ENCODE measurements around the gene KLHL36.
"Not testable (repeated sequence)": the region's sequence is repeated elsewhere in the genome, so short reads cannot be mapped to it uniquely, and the experiment has no call there.

Gene KLHL36

DNA sequence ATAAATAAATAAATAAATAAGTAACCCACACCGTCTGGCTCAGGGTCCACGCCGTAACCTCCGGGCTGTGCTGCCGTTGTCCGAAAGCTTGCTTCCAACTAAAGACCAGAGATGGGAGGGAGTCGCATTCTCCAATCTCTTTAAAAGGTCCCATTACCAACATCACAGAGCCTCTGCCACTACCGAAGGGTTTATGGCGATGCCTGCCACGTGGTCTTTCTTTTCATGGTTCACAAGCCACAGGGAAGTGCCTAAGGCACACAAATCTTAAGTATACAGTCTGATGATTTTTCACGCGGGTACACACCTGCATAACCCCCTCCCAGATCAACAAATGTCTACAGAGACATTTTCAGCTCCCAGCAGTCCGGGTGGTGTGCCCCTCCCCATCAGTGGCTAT lies 31.8 kb upstream of the KLHL36 start:
- DNase-seq: no peak

DNA sequence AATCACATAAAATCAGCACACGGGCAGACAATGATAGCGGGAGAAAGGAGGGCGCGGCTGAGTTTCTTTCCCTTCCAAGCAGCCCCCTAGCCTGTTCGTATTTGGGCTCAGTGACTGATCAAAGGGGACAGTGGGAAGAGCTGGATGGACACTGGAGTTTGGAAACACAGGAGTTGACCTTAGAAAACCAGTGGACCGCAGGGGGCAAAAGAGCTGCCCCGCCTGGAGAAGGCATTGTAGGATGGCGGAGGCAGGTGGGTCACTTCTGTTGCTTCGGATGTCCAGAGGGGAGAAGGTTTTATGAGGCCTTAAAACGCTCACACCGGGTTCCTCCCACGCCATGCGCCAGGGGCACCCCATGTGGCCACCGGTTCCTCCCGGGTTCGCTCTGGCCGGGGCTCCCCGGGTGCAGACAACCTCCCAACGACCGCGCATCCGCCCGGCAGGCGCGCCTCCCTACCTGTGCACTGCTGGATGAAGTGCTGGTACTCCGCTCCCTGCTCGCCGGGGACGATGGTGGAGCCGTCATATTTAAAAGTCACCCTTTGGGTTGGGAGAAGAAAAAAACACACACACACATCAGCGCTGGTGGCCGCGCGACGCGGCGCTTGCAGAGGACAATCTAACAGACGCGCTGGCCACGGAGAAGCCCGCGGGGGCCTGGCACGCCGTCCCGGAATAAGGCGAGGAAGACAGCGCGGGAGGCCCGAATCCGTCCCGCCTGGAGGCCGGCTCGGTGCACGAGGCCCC lies 31.1 kb upstream of the KLHL36 start:
- peak; percentile 16 to 43 (median 32) for DNase-seq

DNA sequence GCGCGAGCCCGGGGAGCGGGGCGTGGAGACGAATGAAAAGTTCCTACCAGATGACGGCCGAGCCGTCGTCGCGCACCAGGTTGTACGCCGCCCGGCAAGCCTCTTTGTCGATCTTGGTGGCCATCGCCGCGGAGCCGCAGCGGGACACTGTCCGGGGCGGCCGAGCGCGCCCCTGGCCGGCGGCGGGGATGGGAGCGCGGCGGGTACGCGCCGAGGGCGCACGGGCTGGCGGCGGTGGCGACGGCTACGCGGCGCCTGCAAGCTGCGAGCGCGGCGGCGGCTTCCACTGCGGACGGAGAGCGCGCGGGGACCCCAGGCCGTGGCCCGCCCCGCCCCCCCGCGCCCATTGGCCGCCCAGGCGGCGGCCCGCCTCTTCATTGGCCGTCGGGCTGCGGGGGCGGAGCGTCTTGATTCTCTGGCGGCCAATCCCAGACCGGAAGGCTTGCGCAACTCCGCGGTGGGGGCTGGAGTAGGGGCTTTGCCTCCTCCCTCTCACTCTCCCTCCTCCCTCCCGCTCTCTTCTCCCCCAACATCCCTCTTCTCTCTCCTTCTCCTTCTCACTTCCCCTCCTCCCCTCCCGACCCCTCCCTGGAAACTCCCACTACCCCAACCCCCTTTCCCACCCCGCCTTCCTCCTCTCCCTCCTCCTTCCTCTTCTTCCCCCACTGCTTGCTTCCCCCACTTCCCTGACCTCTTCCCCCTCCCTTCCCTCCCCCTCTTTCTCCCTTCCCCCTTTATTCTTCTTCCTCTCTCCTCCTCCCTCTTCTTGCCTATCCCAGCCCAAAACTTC lies 30.3 kb upstream of the KLHL36 start, which contains the start of gene COTL1:
Gene COTL1 (minus strand): TSS at position 288 of the 790 bp plus-strand sequence. CDS start 164 bp downstream, at position 124.
- DNase-seq: peak; percentile 78 to 94 (median 82)

DNA sequence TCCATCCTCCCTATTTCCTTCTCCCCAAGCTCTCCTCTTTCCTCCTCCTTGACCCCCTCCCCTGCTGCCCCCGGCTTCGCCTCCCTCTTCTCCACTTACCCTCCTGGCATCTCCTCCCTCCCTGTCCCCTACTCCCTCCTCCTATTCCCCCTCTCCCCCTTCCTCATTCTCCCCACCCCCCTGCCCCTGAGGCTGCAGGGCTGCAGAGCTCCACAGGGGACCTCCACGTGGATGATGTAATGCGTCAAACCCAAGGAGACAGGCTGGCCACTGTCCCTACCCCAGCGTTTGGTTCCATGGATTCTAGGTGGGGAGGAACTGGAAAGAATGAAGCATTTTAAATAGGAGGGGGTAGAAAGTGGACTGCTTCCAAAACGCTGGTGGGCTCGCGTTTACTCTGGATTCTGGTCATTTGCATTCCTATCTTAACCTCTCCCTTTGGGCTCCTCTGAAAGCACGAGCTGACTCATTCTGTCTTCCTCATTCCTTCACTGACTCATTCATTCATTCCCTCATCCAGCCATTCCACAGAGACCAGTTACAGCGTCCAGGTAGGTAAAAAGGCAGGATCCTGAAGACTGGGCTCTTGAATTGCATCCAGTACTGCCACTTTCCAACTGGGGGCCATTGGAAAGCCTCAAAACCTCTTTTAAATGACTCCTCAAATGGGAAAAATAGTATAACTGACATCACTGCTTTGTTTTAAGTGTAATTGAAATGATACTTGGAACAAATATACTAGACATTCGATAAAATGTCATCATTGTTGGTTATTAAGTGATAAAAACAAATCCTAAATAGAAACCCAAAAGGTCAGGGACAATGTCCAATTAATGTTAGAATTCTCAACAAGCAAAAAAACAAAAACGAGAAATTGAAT lies 29.5 kb upstream of the KLHL36 start:
- DNase-seq: no peak

DNA sequence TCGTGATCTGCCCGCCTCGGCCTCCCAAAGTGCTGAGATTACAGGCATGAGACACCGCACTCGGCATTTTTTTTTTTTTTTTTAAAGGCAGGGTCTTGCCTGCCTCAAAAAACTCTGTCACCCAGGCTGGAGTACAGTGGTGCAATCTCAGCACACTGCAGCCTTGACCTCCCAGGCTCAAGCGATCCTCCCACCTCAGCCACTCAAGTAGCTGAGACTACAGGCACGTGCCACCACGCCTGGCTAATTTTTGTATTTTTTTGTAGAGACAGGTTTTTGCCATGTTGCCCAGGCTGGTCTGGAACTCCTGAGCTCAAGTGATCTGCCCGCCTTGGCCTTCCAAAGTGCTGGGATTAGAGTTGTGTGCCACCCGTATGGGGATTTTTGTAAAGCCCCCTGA lies 27.4 kb upstream of the KLHL36 start:
- DNase-seq: not testable (repeated sequence)

DNA sequence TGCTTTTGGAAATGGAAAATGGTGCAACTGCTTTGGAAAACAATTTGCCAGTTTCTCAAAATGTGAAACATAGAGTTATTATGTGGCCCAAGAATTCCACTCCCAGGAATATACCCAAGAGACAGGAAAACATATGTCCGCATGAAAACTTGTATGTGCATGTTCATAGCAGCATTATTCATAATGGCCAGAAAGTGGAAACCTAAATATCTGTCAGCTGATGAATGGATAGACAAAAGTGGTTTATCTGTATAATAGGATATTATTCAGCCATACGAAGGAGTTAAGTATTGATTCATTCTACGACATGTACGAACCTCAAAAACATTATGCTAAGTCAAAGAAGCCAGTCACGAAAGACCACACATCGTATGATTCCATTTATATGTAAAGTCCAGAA lies 22.8 kb upstream of the KLHL36 start:
- no peak for DNase-seq

DNA sequence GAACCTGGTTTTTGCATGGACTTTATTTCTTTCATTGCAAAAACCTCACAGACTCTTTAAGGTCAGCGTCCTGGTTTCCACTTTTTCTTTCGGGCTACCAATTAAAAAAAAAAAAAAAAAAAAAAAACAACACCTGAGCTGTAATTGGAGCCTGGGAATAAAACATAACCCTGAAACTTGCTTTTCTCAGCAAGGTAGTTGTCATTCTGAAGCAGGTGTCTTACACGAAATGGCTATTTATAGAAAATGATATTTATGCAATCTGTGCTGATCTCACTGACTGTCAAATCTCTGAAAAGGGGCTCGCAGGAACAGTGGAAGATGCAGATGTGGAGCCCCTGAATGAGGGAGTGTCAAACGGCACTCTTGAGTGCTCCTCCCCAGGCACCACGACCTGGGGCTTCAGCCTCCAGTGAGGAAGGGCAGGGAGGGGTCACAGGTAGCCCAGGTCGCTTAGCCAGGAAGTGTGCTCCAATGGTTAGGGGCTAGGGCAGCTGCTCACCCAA lies 20.0 kb upstream of the KLHL36 start:
- no peak for DNase-seq

DNA sequence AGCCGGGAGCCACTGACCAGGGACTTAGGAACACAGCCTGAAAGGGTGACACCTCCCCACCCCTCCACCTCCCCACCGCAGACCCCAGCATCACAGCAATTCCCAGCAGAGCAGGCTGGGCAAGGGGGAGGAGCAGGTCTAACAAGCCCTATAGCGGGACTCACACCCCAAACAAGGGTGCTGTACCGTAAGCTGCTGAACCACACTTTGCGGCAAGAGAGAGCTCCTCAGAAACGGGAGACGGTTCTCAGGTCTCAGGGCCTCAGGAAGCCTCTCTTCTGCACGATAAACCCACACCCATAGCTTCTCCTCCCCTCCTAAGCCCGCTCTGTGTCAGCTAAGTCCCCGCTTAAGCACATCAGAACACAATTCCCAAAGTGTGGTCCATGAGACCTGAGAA lies 18.7 kb upstream of the KLHL36 start:
- no peak for DNase-seq

DNA sequence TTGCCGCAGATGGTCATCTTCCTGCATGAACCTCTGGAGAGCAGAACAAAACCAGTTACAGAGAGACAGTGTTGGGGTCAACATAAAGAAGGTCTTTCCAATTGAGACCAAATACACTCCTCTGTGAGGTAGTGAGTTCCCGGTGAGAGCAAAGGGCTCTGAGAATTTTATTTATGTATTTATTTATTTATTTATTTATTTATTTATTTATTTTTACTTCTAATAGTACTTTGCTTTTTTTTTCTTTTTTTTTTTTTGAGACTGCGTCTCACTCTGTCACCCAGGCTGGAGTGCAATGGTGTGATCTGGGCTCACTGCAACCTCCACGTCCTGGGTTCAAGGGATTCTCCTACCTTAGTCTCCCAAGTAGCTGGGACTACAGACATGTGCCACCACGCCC lies 18.3 kb upstream of the KLHL36 start:
- DNase-seq: no peak

DNA sequence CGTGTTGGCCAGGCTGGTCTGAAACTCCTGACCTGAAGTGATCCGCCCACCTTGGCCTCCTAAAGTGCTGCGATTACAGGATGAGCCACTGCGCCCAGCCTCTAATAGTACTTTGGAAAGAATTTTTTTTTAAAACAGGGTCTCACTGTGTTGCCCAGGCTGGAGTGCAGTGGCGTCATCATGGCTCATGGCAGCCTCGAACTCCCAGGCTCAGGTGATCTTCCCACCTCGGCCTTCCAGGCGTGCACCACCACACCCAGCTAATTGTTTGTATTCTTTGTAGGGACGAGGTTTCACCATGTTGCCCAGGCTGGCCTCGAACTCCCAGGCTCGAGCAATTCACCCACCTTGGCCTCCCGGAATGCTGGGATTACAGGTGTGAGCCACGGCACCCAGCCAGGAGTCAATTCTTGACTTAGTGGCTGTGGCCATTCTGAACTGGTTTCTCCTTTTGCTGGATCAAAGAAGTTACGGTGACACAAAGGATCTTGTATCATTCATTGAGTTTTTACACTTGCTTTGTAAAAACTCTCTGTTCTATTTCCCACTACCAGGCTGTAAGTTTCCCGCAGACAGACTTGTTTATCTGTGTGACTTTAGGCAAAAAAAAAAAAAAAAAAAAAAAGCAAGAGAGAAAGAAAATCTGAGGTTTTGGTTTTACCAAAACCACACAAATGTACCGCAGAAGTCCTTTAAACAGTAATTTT lies 17.7 kb upstream of the KLHL36 start:
- no peak for DNase-seq

DNA sequence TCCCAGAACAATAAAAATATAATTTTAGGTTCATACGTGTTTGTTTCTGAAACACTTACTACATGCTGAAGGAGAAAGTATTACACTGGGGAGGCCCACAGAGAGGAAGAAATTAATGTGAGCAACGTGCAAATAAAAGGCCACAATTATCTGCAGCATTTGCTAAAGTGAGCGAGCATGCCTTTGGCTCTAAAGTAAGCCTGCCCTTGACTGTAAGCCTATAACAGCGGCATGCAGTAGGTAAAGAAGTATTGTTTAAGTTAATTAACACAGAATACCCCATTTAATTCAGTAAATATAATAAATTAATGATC lies 17.2 kb upstream of the KLHL36 start:
- DNase-seq: no peak

DNA sequence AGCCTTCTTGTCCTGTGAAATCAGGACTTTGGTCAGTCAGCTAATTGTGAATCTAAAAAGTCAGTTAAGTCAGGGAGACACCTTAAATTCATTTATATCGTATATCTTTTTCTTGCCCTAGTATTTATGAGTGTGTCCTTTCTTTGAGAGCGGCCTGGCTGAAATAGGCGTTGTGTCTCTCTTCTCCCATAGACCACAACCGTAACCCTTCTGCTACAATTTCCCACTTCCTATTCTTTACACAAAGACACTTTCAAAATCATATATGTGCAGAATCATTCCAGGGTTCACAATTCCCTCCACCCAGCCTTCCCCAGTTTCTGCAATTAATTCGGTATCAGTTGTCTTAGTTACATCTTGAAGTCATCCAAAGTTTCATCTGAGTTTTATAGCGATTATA lies 16.4 kb upstream of the KLHL36 start:
- no peak for DNase-seq

DNA sequence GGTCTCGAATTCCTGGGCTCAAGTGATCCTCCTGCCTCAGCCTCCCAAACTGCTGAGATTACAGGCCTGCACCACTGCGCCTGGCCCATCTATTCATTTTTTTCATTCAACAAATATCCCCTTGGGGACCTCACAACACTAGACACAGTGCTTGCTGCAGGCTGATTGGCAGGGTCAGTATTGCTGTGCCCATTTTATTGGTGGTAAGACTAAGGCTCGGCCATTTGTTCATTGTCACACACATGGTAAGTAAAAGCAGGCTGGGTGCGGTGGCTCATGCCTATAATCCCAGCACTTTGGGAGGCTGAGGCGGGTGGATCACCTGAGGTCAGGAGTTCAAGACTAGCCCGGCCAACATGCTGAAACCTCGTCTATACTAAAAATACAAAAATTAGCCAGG lies 15.4 kb upstream of the KLHL36 start:
- not testable (repeated sequence) for DNase-seq

DNA sequence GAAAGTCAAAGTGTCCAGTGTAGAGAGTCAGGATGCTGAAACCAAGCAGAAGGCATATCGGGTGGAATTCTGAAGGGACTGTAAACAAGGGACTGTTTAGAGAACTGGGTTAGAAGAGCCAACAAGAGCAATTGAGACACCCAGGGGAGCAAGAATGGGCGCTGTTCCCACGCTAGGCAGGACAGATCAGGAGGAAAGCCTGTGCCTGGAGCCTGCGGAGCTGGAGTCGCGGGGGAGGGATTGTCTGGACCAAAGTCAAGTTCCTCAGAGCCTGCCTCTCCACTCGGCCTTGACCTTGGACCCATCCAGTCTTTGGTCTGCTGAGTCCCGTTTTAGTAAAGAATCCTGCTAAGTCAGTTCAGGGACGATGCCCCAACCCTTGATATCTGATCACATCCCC lies 14.7 kb upstream of the KLHL36 start:
- no peak for DNase-seq

DNA sequence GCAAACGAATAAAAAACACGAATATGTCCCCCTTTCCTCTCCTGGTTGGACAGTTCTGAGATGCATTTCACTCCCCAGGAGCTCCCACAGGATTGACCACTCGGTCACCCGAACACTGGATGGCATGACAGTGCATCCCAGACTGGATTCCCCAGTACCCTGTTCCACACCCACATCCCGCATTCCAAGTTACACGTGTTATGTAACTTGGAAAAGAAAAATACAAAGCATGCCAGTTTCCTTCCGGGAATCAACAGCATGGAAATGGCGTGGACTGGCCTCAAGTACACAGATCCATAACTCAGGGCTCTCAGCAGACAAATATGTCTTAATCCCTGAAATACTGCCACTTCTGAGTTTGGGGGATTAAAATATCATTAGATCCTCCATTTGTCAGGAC lies 12.6 kb upstream of the KLHL36 start:
- DNase-seq: no peak

DNA sequence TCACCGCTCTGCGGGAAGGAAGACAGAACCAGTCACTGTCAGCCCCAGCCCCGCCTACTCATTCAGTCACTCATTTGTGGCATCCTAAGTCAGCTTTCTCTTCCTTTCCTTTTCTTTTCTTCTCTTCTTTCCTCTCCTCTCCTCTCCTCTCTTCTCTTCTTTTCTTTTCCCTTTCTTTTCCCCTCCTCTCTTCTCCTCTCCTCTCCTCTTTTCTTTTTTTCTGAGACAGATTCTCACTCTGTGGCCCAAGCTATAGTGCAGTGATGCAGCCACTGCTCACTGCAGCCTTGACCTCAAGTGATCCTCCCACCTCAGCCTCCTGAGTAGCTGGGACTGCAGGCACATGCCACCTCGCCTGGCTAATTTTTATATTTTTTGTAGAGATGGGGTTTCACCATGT lies 10.6 kb upstream of the KLHL36 start:
- DNase-seq: no peak

DNA sequence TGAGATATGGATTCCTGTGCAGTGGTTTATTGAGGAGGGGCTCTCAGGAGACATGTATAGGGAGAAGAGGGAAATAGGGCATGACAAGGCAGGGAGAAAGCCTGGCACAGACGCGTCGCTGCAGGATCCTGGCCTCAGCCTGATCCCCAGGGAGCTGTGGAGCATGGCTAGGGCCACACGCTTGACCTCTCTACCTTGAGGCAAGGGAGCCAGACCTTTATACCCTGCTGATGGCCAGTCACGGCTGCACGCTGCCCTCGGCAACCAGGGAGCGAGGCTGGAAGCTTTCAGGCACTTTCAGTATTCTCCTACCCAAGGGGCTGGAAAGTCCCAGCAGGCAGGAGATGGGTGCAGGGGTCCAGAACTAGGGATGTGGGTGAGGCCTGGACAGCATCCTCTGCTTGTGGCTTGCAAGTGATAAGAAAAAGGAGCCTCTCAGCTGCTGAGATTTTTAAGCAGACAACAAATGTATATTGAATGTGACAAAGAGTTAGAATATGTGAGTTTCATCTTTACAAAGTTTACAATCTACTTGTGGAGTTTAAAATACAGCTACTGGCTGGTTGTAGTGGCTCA lies 10.0 kb upstream of the KLHL36 start:
- no peak for DNase-seq

DNA sequence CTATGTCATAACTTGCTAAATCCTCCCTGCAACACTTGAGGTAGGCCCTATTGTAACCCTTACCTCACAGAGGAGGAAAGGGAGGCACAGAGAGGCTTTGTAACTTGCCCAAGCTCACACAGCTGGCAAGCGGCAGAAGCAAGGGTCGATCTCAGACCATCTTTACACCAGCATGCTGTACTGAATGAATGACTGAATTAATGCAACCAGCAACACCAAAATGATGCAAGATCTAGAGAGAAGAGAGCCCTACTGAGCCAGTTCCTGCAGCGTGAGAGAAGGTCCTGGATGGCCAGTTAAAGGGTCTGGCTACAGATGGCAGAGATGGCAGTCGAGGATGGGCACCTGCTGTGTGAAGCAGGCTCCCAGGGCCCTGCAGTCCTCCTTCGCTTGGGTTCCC lies 8.2 kb upstream of the KLHL36 start:
- DNase-seq: no peak

DNA sequence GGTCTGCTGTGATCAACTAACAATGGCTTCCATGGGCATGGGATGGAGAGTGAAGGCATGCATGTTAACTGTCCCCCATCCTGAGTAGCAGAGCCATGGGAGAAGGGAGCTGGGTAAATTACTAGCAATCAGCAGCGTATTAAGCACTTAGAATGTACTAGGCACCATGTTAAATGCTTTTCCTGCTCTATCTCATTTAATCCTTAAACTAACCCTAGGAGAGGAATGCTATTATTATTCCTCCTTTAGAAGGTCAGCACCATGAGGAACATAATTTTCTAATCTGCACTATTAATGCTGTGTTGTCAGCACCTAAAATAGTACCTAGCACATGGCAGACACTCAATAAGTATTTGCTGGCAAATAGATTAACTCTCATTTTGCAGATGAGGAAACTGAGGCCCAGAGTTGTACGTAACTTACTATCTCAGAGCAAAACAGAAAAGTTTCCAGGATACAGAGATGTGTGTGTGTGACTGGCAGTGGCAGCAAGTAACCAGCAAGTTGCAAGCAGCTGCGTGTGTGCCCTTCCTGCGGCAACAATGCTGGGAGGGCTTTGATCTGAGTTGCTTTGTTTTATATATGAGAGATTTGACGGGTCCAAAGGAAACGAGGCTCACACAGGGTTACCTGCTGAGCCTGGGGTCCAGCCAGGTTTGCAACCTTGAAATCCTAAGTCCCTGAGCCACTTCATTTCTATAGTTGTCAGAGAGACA lies 6.5 kb upstream of the KLHL36 start:
- DNase-seq: no peak

DNA sequence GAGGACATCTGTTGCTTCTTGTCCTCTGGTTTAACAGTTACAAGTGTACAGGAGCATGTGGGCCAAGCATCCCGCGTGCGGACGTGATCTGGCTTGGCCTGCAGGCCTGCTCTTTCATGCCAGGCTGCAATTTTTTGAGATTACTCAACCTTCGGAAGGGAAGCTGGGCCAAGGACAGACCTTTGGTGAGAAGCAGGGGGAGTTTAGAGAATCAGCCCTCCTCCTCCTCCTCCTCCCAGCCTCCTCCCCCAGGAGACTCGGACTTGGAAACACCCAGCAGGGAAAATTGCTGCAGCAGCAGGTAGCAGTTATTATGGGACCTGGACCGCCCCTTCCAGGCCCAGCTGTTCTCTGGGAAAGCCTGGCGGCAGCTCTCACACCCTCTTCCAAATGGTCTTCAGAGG lies 5.1 kb upstream of the KLHL36 start:
- no peak for DNase-seq

DNA sequence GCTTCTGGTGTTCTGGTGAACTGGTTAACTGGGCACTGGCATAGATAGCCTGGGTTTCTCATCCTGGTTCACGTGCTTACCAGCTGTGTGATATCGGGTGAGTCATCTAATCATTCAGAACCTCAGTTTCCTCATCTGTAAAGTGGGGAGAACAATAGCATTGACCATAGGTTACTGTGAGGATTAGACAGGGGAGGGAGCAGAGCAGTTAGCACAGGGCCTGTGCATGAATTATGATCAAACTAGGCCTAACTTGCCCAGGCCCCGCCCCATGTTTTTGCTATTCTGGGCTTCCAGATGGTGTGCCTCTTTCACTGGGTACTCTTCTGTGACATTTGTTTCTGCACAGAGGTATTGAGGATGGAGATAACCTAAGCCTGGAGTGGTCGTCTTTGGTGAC lies 4.6 kb upstream of the KLHL36 start:
- DNase-seq: no peak
